GM18511 (cell line): ENCODE measurements around the gene SMG1.
"Not testable (repeated sequence)": the region's sequence is repeated elsewhere in the genome, so short reads cannot be mapped to it uniquely, and the experiment has no call there.

Experiments used
- ATAC-seq: cut with Tn5 transposase; IDR thresholded peaks from one replicate; pipeline ENCODE4 v1.9.1; 2021; ENCODE audit warnings: mild to moderate bottlenecking, moderate library complexity; ENCODE audit not compliant: unreplicated experiment

Gene SMG1

GRCh38 chr16:18772171-18772570 is 154.0 kb downstream of the SMG1 start:
- ATAC-seq: not testable (repeated sequence)

GRCh38 chr16:18770336-18770962 is 155.8 kb downstream of the SMG1 start:
- not testable (repeated sequence) for ATAC-seq

GRCh38 chr16:18767217-18767616 is 159.0 kb downstream of the SMG1 start:
- ATAC-seq: peak; percentile 64

GRCh38 chr16:18762713-18763112 is 163.5 kb downstream of the SMG1 start:
- not testable (repeated sequence) for ATAC-seq

GRCh38 chr16:18759598-18760520 is 166.3 kb downstream of the SMG1 start:
- ATAC-seq: not testable (repeated sequence)

- ATAC-seq: not testable (repeated sequence)
Measured at GRCh38 chr16:18757960-18758660, 168.1 kb downstream of the SMG1 start.

GRCh38 chr16:18756639-18757038 is 169.6 kb downstream of the SMG1 start:
- ATAC-seq: not testable (repeated sequence)
